ENCODE results near the gene EPHB2.
A peak's percentile ranks its signal among the peaks of the same experiment; 100 is the strongest.

EPHB2 gene

DNA sequence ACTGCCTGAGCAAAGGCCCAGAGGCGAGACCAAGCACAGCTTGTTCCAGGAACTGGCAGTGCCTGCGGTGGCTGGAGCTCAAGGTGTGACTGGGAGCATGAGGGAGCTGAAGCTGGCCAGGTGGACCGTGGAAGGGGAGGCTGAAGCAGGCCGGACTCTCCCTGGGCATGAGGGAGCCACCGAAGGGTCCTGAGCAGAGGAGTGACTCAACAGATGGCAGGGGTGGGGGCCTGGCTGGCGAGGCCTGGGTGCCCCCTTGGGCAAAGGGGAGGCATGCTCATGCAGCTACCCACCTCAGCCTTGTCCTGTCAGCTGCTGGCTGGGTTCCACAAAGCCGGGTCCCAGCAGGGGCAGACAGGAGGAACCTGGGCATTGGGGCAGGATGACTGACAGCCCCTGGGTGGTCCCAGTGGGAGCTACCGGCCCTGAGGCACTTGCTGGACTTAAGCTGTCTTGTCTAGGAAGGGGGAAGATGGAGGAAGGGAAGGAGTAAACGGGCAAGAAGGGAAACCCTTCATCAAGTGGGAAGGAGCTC is 143.1 kb downstream of the EPHB2 start:
- DNase-seq = no peak

DNA sequence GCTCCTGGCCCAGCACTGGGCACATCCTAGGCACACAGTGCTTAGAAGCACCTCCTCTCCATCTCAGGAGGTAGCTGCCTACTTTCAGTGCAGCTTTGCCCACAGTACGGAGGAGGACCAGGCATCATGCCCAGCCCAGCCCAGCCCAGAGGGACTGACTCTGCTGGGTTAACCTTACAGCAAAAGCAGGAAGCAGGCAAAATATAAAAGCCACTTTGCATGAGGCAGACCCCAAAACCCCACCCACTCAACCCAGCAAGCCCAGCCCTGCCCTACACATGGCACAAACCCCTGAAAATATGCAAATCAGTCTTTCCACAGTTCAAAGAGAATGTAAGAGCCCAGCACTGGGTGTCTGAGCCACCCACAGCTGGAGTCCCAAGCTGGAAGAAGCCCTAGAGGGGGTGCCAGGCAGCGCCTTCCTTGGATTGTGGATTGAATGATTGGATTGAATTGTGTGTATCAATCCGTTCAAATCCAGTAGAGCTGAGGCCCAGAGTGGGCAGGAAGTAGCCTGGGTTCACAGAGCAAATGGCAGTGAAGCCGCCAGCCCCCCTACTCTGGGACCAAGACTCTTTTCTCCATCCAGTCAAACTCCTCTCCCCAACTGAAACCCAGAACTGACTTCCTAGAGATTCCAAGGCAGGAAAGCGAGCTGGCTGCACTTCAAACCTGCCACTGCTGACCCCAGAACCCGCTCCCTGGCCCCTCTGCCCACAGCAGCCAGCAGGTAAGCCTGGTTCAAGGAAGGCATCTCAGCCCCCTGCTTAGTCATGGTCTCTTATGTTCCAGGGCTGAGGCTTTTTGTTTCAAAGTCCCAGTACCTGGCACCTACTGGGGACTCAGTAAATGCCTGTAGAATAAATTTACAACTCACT is 144.3 kb downstream of the EPHB2 start:
- DNase-seq = no peak

DNA sequence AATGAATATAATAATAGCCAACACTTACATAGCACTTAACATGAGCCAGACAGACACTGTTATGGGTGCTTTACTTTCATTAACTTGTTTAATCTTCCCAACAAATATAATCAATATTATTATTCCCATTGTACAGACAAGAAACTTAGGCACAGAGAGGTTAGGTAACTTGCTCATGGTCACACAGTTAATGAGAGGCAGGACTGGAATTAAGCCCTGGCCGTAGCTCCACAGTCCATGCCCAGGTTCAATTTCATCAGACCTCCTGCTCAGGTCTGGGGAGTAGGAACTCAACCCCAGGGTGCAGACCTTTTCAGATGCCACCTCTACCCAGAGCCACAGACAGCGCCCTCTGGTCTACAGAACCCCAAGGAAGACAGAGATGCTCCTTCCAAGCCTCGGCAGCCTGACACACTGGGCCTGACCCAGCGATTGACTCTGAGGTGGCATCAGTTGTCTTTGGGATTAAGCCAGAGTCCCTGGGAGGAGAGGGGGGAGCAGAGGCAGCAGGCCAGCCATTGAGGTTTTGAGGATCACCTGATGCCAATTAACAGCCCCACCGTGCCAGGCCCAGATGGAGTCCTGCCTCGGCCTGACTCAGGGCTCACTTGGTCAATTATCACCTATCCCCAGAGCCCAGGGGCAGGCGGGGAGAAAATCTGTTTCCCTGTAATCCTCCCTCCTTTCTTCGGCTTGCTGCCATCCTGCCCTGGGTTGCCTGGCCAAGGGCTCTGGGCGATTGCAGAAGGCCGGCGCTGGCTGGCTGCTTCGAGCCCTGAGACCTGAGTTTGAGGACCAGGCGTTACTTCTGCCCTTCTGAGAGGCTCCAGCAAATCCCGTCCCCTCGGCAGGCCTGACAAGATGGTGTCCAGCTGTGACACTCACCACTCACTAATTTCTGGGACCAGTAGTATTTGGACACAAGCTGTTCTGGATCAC is 145.3 kb downstream of the EPHB2 start:
- DNase-seq = peak in 13 of 56 donors; percentile 8 to 54 (median 25)

DNA sequence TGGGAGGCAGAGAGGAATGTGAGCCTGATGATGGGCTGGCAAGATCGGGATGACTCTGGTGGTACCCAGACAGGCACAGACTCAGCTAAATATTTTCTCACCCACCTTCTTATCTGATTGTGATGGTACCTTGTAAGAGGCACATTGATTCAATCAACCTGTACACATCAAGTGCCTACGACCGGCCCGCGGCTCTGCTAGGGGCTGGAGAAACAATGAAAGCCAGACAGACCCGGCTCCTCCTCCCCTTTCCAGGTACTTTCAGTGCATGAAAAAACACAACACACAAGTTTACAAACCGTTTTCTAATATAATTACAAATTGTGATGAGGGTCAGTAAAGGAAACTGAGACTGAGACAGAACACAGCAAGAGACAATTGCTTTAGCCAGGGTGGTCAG is 147.0 kb downstream of the EPHB2 start:
- no peak for DNase-seq

DNA sequence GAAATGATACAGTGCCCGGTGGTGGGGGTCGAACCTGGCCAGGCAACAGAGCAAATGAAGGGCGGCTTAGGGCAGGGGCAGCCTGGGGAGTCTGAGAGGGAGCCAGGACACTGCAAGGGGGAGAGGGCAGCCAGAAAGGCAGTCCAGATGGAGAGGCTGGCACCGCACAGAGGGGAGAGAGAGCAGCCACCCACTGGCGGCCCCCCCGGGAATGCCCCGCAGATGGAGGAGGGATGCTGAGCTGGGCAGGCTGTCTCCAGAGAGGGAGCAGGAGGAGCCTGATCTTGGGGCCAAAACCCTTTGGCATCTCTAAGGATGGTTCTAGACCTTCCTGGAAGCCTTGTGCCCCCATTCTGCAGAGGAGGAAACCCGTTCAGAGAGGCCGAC is 149.8 kb downstream of the EPHB2 start:
- DNase-seq = peak in 8 of 56 donors; percentile 13 to 45 (median 23)

DNA sequence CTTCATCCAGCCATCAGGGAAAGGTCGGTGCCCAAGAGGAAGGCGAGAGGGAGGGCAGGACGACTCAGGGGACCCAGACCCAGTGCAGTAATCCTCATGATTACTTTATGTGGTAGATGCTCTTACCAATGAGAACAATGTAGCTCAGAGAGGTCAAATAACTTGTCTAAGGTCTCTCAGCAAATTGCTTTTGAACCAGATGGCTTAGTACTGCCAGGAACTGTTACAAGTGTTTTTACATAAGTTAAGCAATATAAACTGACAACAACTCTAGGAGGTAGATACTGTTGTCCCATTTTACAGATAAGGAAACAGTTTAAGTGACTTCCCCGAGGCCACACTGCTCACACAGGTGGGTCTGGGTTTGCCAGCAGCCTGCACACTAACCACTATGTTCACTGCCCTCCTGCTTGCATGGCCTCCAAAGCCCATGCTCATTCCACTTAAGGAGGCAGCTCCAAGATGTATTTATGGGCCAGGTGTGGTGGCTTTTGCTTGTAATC is 150.3 kb downstream of the EPHB2 start:
- no peak for DNase-seq

DNA sequence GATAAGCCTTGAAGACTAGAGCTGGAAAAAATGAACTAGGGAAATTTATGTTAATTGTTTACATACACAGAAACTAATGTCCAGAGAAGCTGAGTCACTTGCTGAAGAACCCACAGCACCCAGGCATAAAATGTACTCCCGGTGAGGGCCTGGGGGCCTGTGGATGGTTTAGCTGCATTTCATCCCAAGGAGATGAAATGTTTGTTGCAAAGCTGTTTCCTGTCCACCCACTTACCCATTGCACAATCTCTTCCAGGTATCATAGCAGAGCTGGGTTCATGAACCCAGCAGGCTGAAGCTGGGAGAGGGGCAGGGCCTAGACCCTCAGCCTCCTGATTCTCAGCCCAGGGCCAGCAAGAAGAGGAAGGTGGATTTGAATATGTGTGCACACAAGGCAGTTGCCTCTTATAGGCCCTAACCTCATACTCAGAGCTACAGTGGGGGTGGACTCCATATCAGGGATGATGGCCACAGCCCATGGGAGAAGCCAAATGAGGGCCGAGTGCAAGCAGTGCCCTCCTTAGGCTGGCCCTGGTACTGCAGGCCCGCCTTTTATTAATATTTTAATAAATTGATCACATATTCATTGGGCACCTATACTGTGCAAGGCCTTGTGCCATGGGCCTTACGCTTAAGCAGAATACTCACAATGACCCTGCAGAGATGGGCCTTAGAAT is 151.3 kb downstream of the EPHB2 start:
- DNase-seq = peak in 24 of 56 donors; percentile 5 to 67 (median 24)

DNA sequence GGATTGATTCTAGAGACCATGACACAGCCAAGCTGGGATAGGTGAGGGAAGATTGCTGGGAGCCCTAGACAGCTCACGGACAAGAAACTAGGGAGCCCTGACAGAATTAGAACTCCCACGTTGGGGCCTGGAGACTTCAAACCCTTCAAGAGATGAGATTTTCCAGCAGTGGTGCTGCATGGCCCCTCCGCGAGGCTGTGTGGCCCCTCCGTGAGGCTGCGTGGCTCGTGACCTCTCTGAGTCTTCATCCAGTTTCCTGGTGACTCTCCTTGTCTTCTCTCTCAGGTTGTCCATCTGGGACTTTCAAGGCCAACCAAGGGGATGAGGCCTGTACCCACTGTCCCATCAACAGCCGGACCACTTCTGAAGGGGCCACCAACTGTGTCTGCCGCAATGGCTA is 152.1 kb downstream of the EPHB2 start:
- DNase-seq = no peak

DNA sequence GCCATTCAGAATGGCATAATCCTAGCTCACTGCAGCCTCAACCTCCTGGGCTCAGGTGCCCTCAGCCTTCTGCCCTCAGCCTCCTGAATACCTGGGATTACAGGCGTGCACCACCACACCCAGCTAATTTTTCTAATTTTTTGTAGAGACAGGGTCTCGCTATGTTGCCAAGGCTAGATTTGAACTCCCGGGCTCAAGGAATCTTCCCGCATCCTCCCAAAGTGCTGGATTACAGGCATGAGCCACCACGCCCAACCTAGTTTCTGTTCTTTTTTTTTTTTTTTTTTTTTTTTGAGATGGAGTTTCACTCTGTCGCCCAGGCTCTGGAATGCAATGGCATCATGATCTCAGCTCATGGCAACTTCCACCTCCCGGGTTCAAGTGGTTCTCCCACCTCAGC is 153.1 kb downstream of the EPHB2 start:
- no peak for DNase-seq

DNA sequence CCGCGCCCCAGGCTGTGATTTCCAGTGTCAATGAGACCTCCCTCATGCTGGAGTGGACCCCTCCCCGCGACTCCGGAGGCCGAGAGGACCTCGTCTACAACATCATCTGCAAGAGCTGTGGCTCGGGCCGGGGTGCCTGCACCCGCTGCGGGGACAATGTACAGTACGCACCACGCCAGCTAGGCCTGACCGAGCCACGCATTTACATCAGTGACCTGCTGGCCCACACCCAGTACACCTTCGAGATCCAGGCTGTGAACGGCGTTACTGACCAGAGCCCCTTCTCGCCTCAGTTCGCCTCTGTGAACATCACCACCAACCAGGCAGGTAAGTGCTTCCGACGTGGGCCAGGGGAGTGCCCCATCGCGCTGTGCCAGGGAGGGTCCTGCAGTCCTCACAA is 154.2 kb downstream of the EPHB2 start:
- no peak for DNase-seq

DNA sequence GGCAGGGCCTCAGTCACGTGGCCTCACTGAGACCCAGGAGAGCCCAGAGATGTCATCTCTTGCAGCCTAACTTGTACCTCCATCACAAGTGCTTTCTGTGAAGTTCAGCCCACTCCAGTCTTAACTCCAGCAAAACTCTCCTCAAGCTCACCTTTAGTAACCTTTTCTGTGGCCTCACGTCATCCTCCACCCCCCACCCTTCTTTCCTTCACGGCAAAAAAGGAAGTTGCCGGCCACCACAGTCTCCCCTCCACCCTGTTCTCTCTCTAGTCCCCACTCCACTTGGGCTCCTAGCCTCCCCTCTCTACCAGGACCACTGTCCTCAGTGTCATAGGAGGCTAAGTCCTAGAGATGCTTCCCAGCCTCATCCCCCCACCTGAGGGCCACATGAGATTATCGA is 155.1 kb downstream of the EPHB2 start:
- no peak for DNase-seq

DNA sequence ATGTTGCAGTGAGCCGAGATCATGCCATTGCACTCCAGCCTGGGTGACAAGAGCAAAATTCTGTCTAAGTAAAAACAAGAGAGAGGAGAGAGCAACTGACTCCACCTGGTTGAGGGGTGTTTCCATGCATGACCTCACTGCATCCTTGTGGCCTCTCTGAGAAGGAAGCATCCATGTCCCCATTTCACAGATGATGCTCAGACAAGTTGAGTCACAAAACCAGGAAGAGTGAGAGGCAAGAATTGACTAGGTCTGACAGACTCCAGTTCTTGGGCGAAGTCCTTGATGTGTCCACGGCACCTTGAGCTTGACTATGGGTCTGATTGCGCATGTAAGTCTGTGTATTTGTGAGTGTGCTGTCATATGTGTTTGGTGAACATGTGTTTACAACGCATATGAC is 156.2 kb downstream of the EPHB2 start:
- DNase-seq = no peak

DNA sequence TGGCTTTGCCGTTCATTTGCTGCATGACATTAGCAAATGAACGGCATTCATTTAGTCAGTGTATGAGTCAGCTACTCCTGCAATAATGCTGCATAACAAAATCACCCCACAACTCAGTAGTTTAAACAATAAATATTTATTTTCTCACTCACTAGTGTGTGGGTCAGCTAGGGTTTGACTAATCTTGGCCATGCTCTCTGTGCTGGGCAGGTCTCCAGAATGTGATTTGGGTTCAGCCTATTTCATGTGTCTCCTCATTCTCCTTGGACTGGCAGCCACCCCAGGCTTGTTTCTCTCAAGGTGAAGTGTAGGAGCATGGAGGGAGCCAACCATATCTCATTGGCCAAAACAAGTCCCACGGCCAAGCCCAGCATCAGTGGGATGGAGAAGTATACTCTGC is 157.7 kb downstream of the EPHB2 start:
- DNase-seq = peak in 1 of 56 donors; percentile 7

DNA sequence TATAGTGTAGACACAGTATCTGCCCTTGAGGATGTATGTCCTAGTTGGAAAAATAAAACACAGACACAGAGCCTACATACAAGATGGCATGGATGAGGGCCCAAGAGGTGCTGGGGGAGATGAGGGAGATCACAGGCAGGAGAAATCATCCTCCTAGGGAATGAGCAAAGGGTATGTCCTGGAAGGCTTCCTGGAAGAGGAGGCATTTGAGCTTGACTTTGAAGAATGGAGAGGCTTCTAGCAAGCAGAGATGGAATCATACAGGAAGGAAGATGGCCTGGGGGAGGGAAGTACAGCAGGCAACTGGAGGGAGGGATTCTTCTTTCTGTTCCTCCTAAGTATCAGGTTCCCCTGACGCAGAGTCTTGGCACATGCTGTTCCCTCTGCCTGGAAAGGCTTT is 158.7 kb downstream of the EPHB2 start:
- DNase-seq = no peak

DNA sequence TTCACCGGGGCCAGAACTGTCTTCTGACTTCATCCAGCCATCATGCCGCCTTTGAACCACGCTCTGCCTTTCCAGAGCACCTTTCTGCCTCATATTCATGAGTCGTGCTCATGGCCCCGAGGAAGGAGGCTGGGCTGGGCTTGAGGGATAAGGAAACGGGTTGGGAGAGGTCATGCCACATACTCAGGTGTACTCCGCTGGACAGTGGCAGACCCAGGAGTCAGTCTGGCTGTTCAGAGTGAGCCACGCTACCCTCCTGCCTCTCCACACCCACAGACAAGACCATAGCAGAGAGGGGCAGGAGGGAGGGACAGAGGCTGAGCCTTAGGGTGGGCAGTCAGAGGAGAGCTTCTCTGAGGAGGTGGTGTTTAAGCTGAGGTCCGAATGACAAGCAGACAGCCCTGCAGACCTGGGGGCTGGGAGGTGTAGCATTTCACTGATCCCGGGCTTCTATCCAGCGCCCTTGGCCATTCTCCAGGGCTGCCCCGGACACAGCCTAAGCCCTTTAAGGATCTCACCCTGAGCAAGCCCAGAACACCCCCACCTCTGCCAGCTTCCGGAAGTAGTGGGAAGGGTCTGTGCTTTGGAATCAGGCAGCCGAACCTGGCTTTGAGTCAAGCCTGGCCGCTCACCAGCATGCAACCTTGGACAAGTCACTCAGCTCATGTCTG is 159.7 kb downstream of the EPHB2 start:
- DNase-seq = peak in 2 of 56 donors; percentile 15 to 26

DNA sequence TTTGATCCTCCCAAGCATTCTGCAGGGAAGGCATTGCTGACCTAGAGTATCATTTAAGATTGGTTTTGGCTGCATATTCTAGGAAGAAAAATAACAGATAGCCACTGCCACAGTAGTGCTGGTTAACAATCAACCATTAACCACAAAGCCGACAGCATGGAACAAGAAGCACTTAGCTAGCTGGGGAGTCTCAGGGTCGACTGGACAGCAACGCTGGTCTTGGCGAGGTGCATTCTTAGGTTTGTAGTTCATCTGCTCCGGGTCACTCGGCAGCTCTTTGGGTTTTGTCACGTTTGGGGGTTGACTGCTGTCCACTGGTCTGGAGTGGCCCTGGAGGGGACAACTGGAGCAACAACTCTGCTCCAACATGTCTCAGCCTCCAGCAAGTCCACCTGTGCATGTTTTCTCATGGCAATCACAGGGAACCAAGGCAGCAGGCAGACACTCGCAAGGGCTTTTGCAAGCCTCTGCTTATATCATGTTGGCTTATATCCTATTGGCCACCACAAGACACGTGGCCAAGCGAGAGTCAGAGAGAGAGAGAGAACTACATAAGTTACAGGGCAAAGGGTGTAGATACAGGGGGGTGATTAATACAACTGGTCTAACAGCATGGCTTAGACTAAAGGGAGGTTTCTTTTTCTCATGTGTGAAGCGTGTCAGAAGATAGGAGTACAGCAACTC is 162.5 kb downstream of the EPHB2 start:
- no peak for DNase-seq

DNA sequence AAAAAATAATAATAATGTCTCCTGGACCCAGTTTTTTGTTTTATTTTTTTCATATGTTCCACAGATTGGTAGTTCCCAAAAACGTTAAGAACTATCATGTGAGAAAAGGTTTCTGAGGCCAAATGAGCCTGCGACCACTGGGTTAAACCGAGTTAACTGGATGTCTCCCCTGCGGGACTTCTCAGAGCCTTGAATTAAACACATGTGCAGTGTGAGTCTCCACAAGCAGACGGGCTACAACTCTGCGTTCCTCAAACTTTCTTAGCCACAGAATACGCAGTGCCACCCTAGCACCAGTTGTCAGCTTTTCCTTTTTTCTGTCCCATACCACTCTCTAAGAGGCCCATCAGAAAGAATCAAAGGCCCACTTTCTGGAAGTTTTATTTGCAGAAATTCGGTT is 164.1 kb downstream of the EPHB2 start:
- no peak for DNase-seq

DNA sequence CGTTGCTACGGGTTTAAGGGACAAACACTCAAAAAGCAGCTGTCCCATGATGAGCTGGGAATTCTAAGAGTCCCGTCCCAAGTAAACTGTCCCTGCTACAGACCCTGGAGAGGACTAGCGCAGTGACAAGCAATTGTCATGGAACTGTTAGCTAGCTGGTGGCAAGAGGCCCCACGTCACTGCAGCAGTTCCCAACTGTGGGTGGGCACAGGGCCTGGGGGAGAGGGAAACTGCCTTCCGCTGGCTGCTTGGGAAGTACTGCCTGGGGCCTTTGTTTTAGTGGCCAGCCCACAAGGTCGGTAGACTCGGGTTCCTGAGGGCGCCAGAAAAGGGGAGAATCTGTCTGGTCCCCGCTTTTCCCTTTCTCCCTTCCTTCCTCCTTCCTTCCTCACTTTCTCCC is 164.6 kb downstream of the EPHB2 start:
- DNase-seq = no peak

DNA sequence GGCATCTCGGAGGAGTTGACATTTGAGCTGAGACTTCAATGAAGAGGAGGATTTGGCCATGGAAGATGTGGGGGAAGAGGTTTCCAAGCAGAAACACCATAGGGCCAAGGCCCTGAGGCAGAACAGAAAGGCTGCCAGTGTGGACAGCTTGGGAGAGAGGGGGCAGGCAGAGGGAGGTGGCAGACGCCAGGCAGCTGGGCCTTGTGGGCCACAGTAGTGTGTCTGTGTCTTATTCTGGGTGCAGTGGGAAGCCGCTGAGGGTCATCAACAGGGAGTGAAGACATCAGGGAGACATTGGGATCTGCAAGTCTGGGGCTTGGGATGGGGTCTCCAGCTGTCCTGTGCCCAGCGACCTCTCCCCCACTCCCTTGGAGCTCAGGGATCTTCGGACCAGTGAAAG is 165.2 kb downstream of the EPHB2 start:
- peak in 1 of 56 donors; percentile 14 for DNase-seq
